GM18861 (cell line): Measurements from ENCODE around the gene BPIFB1.

Experiments used
- ATAC-seq: cut with Tn5 transposase; IDR thresholded peaks from one replicate; pipeline ENCODE4 v1.9.1; 2021; ENCODE audit not compliant: unreplicated experiment

Gene BPIFB1

GRCh38 chr20:33353013-33353402 is 70.0 kb downstream of the BPIFB1 start:
- no peak for ATAC-seq
